BJ (cell line): Measurements from ENCODE around the gene CYP27A1. TPM values are rescaled to one million over a fixed set of nuclear protein-coding genes. Genes with fewer than 3 reads are reported as not detected.

Source experiments
- CTCF ChIA-PET: fragments of 350-600 bp; formaldehyde crosslinking; extraction: SDS; loops from one replicate; lab custom pipeline; 2021; ENCODE audit warnings: antibody characterized with exemption, inconsistent platforms; lab: Yijun Ruan, JAX
- POLR2A ChIA-PET: fragments of 300-600 bp; sonication (Branson Sonifier 250); formaldehyde crosslinking; extraction: SDS; loops from one replicate; lab custom pipeline; 2021; ENCODE audit warnings: antibody characterized with exemption; lab: Charles Lee
- DNase-seq: peaks from one replicate; pipeline ENCODE4 v3.0.0-alpha.2; 2011; ENCODE audit warnings: low read depth
- H3K27me3 ChIP-seq: 2 replicates; pipeline ENCODE4 v1.6.0; 2011; ENCODE audit warnings: low read length; ENCODE audit not compliant: control insufficient read depth, insufficient read depth
- H3K36me3 ChIP-seq: 2 replicates; pipeline ENCODE4 v1.5.1; 2011; ENCODE audit warnings: low read length; ENCODE audit not compliant: control insufficient read depth, insufficient read depth
- H3K4me3 ChIP-seq: 2 replicates; pipeline ENCODE4 v1.5.1; 2011; ENCODE audit warnings: low read depth, mild to moderate bottlenecking, control low read depth, low read length
- CTCF ChIP-seq: IDR thresholded peaks from 2 replicates; pipeline ENCODE4 v1.5.1; 2011; ENCODE audit warnings: low read depth, mild to moderate bottlenecking, control low read depth, inconsistent platforms, low read length, moderate library complexity; ENCODE audit not compliant: insufficient read depth
- polyA plus RNA-seq: library from polyadenylated mRNA; depleted of rRNA; stranded (reverse); fragments of >200 nt; gene quantifications from 2 replicates; pipeline ENCODE4 v1.2.3, GENCODE V29; 2011

The CYP27A1 gene
- polyA plus RNA-seq, 1 experiment = 26.8 TPM

- CTCF ChIA-PET = interaction anchor here (0.7 kb wide), 1 partner anchor 9 kb away, joined by 3 read pairs; no protein-coding TSS in a partner anchor
- DNase-seq = no peak
- no peak for TF ChIP-seq CTCF
- POLR2A ChIA-PET = no interaction called here
- Histone ChIP-seq H3K4me3 (no peak overlapping the region), H3K36me3 (no peaks in the 10 kb centered on the region; the same call in 1 of the 2 replicates), H3K27me3 (no peaks in the 10 kb centered on the region)
Measured at GRCh38 chr2:218814540-218815243, 32.7 kb downstream of the CYP27A1 start.

GRCh38 chr2:218815244-218815637, 33.3 kb downstream of the CYP27A1 start:
- ChIA-PET POLR2A (no interaction called here), CTCF (no interaction called here)
- Histone ChIP-seq H3K36me3 (no peaks in the 10 kb centered on the region; the same call in 1 of the 2 replicates), H3K4me3 (no peak overlapping the region), H3K27me3 (no peaks in the 10 kb centered on the region)
- TF ChIP-seq CTCF = no peak
- no peak for DNase-seq

GRCh38 chr2:218815649-218816048, 33.7 kb downstream of the CYP27A1 start:
- ChIA-PET CTCF (no interaction called here), POLR2A (interaction anchor here (0.5 kb wide), 1 partner anchor 821 kb away, joined by 4 read pairs; no protein-coding TSS in a partner anchor)
- no peaks in the 10 kb centered on the region; the same call in 1 of the 2 replicates for H3K36me3 ChIP-seq
- H3K4me3 ChIP-seq = no peak overlapping the region
- no peak for TF ChIP-seq CTCF
- no peaks in the 10 kb centered on the region for H3K27me3 ChIP-seq
- DNase-seq = no peak

- Histone ChIP-seq H3K27me3 (no peaks in the 10 kb centered on the region), H3K4me3 (no peak overlapping the region), H3K36me3 (no peaks in the 10 kb centered on the region; the same call in 1 of the 2 replicates)
- no peak for DNase-seq
- ChIA-PET POLR2A (no interaction called here), CTCF (no interaction called here)
- TF ChIP-seq CTCF = no peak
Measured at GRCh38 chr2:218816561-218817011, 34.6 kb downstream of the CYP27A1 start.

- POLR2A ChIA-PET = no interaction called here
- no peaks in the 10 kb centered on the region; the same call in 1 of the 2 replicates for H3K36me3 ChIP-seq
- no peaks in the 10 kb centered on the region for H3K27me3 ChIP-seq
- no peak overlapping the region for H3K4me3 ChIP-seq
- no peak for DNase-seq
- CTCF ChIA-PET = interaction anchor here (1.0 kb wide), 1 partner anchor 29 kb away, joined by 3 read pairs; no protein-coding TSS in a partner anchor
- TF ChIP-seq CTCF = no peak
Measured at GRCh38 chr2:218819093-218819492, 37.1 kb downstream of the CYP27A1 start.
